HUES64 (cell line): ENCODE results near the gene SLX1A.
A peak's percentile ranks its signal among the peaks of the same experiment; 100 is the strongest.
"Not testable (repeated sequence)": the region's sequence is repeated elsewhere in the genome, so short reads cannot be mapped to it uniquely, and the experiment has no call there.

Source experiments
- H3K27ac ChIP-seq: 2 replicates; pipeline ENCODE4 v1.7.0; 2013; ENCODE audit warnings: low read depth, low read length, inconsistent platforms
- H3K27me3 ChIP-seq: 2 replicates; pipeline ENCODE4 v1.6.1; 2013; ENCODE audit warnings: mild to moderate bottlenecking, low read length; ENCODE audit not compliant: insufficient read depth
- H3K36me3 ChIP-seq: 2 replicates; pipeline ENCODE4 v1.6.1; 2013; ENCODE audit warnings: mild to moderate bottlenecking, low read length; ENCODE audit not compliant: insufficient read depth
- H3K4me1 ChIP-seq: 2 replicates; pipeline ENCODE4 v1.6.1; 2013; ENCODE audit warnings: mild to moderate bottlenecking, low read length, moderate library complexity; ENCODE audit not compliant: insufficient read depth
- H3K4me3 ChIP-seq: 2 replicates; pipeline ENCODE4 v1.5.1; 2013; ENCODE audit warnings: mild to moderate bottlenecking, low read length, moderate library complexity
- H3K9ac ChIP-seq: 2 replicates; pipeline ENCODE4 v1.6.1; 2013; ENCODE audit warnings: mild to moderate bottlenecking, low read depth, low read length
- H3K9me3 ChIP-seq: 2 replicates; pipeline ENCODE4 v1.6.1; 2013; ENCODE audit warnings: low read depth, low read length; ENCODE audit not compliant: insufficient read depth
- WGBS: fragments of 150-250, 120-280 bp; methylation state at CpG from one replicate; pipeline ENCODE4 v1.1.7; 2013; ENCODE audit warnings: missing lambda C conversion rate; 5-methylcytosine and 5-hydroxymethylcytosine counted together

SLX1A gene

DNA sequence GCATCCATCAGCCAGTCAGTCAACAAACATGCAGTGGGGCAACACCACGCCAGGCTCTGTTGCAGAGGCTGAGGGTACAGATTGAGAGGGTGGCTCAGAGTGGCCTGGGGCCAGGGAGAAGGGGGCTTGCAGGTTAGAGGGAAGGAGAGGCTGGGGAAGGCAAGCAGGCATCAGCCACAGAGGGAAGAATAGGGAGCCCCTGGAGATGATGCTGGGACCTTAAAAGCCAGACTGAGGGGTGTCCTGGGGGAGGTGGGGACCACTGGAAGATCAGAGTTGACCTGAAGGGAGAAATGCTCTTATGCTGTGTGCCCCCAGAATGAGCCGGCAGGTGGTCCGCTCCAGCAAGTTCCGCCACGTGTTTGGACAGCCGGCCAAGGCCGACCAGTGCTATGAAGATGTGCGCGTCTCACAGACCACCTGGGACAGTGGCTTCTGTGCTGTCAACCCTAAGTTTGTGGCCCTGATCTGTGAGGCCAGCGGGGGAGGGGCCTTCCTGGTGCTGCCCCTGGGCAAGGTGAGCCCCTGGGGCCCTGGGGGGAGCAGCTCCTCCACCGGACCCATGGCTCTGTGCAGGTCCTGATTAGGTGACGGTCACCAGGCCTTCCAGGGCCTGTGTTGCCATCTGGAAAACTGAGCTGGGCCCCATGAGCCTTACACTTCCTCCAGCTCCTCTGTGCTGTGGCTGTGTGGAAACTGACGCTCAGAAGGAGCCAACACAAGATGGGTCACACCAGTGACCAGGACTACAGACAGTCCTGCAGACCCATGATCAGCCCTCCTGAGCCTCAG, 8.6 kb upstream of the SLX1A start:
- Histone ChIP-seq H3K4me1 (no peaks in the 10 kb centered on the region), H3K27me3 (peaks cover 27% of the 10 kb centered on the region), H3K27ac (no peak overlapping the region), H3K4me3 (no peak overlapping the region), H3K9me3 (no peaks in the 10 kb centered on the region), H3K9ac (no peak overlapping the region), H3K36me3 (no peaks in the 10 kb centered on the region)
- 89% methylated on average over 13 of the region's 13 CpGs for WGBS

DNA sequence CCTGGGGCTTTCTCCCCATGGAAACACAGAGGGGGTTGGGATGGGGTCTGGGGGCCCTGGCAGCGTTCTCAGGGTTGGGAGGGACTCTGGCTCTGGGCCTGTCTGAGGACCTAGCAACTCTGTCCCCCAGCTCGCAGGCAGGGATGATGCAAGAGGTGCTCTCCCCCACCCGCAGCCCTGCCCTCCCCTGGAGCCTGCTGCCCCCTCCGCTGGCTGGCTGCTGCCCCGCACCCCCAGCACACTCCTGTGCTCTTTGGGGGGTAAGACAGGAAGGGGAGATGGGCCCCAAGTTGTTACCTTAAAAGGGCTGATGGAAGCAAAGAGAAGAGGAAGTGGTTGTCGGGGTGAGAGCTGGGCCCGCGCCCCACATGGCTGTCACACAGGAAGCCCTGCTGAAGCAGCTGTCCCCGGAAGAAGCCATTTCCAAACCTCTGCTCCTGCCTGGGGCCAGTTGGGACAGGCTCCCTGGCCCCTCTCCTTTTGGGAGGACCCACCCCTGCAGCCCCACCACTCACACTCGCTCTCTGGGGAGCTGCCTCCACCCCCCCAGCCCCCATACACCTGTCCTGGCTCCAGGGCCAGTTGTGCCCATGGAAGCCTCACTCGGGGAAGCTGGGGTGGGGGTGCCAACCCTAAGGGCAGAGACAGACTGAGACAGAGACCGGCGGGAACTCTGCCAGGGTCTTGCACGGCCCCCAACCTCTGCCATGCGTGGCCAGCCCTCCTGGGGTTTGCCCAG, 7.8 kb upstream of the SLX1A start:
- WGBS = 83% methylated on average over 15 of the region's 15 CpGs
- Histone ChIP-seq H3K9me3 (no peaks in the 10 kb centered on the region), H3K36me3 (no peaks in the 10 kb centered on the region), H3K27ac (no peak overlapping the region), H3K4me3 (no peak overlapping the region), H3K4me1 (no peaks in the 10 kb centered on the region), H3K9ac (no peak overlapping the region; the same call in 1 of the 2 replicates), H3K27me3 (peaks cover 27% of the 10 kb centered on the region)

DNA sequence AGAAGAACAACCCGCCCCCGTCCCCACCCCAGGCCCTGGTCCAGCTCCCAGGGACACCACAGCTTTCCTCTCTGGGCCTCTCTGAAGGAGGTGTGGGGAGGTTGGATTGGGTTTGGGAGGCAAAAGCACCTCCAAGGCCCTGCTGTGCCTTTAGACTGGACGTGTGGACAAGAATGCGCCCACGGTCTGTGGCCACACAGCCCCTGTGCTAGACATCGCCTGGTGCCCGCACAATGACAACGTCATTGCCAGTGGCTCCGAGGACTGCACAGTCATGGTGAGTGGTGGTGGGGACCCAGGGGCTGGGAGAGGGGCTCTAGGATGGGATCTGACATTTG, 7.3 kb upstream of the SLX1A start:
- Histone ChIP-seq H3K36me3 (no peaks in the 10 kb centered on the region), H3K27ac (no peak overlapping the region), H3K9ac (no peak overlapping the region), H3K9me3 (no peaks in the 10 kb centered on the region), H3K4me3 (no peak overlapping the region), H3K27me3 (peaks cover 24% of the 10 kb centered on the region), H3K4me1 (no peaks in the 10 kb centered on the region)
- WGBS = 94% methylated on average over 9 of the region's 9 CpGs

- no peaks in the 10 kb centered on the region for H3K4me1 ChIP-seq
- no peaks in the 10 kb centered on the region for H3K9me3 ChIP-seq
- H3K9ac ChIP-seq = no peak overlapping the region
- H3K4me3 ChIP-seq = no peak overlapping the region
- H3K27ac ChIP-seq = no peak overlapping the region
- no peaks in the 10 kb centered on the region for H3K36me3 ChIP-seq
- peaks cover 23% of the 10 kb centered on the region for H3K27me3 ChIP-seq
- WGBS = 80% methylated on average over 36 of the region's 36 CpGs
These were observed 6.7 kb upstream of the SLX1A start for GRCh38 chr16:30186782-30187555.

- Histone ChIP-seq H3K9ac (no peak overlapping the region), H3K36me3 (no peaks in the 10 kb centered on the region), H3K4me3 (no peak overlapping the region), H3K9me3 (no peaks in the 10 kb centered on the region), H3K4me1 (no peaks in the 10 kb centered on the region), H3K27ac (no peak overlapping the region), H3K27me3 (peaks cover 17% of the 10 kb centered on the region)
- 88% methylated on average over 5 of the region's 9 CpGs for WGBS
These were observed 6.2 kb upstream of the SLX1A start for GRCh38 chr16:30187556-30187865.

DNA sequence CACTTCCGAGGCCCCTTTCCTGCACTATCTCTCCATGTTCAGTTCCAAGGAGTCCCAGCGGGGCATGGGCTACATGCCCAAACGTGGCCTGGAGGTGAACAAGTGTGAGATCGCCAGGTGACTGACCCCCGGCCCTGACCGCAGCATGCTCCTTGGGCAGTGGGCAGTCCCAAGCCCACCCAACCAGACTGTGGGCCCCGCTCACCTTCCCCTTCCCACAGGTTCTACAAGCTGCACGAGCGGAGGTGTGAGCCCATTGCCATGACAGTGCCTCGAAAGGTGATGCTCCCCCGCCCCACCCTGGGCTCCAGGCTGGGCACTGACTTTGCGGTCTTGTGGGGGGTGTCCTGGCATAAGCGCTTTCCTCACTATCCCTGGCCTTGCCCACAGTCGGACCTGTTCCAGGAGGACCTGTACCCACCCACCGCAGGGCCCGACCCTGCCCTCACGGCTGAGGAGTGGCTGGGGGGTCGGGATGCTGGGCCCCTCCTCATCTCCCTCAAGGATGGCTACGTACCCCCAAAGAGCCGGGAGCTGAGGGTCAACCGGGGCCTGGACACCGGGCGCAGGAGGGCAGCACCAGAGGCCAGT, 5.6 kb upstream of the SLX1A start:
- 94% methylated on average over 23 of the region's 23 CpGs for WGBS
- Histone ChIP-seq H3K4me1 (no peaks in the 10 kb centered on the region), H3K27ac (no peak overlapping the region), H3K9ac (no peak overlapping the region), H3K9me3 (no peaks in the 10 kb centered on the region), H3K27me3 (peaks cover 14% of the 10 kb centered on the region), H3K4me3 (no peak overlapping the region), H3K36me3 (no peaks in the 10 kb centered on the region)

- not testable (repeated sequence) for H3K4me3 ChIP-seq, H3K27ac ChIP-seq, H3K36me3 ChIP-seq, H3K9me3 ChIP-seq, H3K27me3 ChIP-seq, H3K9ac ChIP-seq, H3K4me1 ChIP-seq
- WGBS = 96% methylated on average over 3 of the region's 12 CpGs
These were observed 2.5 kb upstream of the SLX1A start for GRCh38 chr16:30191158-30191557.

GRCh38 chr16:30193098-30193497, 577 bp upstream of the SLX1A start:
- not testable (repeated sequence) for H3K36me3 ChIP-seq, H3K4me1 ChIP-seq, H3K9ac ChIP-seq, H3K27me3 ChIP-seq, H3K4me3 ChIP-seq, H3K9me3 ChIP-seq, H3K27ac ChIP-seq
- no CpG with 5 or more reads among the region's 21 CpGs for WGBS

GRCh38 chr16:30194172-30194925, 674 bp downstream of the SLX1A start:
- 2% methylated on average over 9 of the region's 60 CpGs for WGBS
- H3K36me3 ChIP-seq, H3K27me3 ChIP-seq, H3K9me3 ChIP-seq, H3K4me1 ChIP-seq, H3K27ac ChIP-seq, H3K9ac ChIP-seq: not testable (repeated sequence)
- H3K4me3 ChIP-seq = peak overlapping the region; percentile 47

DNA sequence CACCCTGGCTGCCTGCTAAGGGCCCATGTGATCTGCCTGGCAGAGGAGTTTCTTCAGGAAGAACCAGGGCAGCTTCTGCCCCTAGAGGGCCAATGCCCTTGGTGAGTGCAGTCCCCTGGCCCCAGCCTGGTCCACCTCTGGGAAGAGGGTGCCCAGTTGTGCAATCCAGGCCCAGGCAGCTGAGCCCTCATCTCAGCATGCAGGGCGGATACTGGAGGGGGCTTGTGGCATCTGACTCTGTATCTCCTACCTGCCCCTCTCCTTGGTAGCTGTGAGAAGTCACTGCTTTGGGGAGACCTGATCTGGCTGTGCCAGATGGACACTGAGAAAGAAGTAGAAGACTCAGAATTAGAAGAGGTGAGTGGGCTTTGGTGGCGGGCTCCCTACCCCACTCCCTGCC, 3.3 kb downstream of the SLX1A start:
- H3K4me3 ChIP-seq, H3K9ac ChIP-seq, H3K9me3 ChIP-seq, H3K36me3 ChIP-seq, H3K27me3 ChIP-seq, H3K27ac ChIP-seq, H3K4me1 ChIP-seq: not testable (repeated sequence)
- no CpG with 5 or more reads among the region's 2 CpGs for WGBS

DNA sequence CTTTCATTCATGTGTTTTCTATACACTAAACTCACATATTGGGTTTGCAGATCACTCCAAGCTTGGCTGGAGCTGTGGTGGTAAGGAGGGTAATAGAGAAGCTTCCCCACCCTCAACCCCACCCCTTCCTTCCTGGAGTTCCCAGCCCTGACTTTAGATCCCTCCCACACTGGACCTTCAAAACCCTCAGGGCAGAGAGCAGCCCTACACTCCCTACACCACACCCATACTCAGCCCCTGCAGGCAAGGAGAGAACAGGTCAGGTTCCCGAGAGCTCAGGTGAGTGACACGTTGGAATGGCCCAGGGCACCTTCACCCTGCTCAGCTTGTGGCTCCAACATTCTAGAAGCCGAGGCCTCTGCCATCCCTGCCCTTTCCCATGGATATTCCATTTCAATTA, 5.4 kb downstream of the SLX1A start, which contains the start of gene SULT1A3:
SULT1A3 (plus strand) TSS at position 207 of the 400 bp plus-strand sequence. CDS start 1,474 bp downstream, outside the sequence.
- not testable (repeated sequence) for H3K4me3 ChIP-seq, H3K27me3 ChIP-seq, H3K27ac ChIP-seq, H3K9me3 ChIP-seq, H3K36me3 ChIP-seq, H3K4me1 ChIP-seq, H3K9ac ChIP-seq
- no CpG with 5 or more reads among the region's 3 CpGs for WGBS
